Epithelial cell of prostate (primary cell): ENCODE measurements around the gene MRPS7.
"Not testable (repeated sequence)": the region's sequence is repeated elsewhere in the genome, so short reads cannot be mapped to it uniquely, and the experiment has no call there.

Source experiments
- DNase-seq: peaks from one replicate; pipeline ENCODE4 v3.0.0-alpha.2; 2011; ENCODE audit warnings: low read depth, low spot score
- H3K27ac ChIP-seq: fragments of 450-650 bp; 2 replicates; pipeline ENCODE4 v1.5.1; 2017; ENCODE audit warnings: mild to moderate bottlenecking

Gene MRPS7

DNA sequence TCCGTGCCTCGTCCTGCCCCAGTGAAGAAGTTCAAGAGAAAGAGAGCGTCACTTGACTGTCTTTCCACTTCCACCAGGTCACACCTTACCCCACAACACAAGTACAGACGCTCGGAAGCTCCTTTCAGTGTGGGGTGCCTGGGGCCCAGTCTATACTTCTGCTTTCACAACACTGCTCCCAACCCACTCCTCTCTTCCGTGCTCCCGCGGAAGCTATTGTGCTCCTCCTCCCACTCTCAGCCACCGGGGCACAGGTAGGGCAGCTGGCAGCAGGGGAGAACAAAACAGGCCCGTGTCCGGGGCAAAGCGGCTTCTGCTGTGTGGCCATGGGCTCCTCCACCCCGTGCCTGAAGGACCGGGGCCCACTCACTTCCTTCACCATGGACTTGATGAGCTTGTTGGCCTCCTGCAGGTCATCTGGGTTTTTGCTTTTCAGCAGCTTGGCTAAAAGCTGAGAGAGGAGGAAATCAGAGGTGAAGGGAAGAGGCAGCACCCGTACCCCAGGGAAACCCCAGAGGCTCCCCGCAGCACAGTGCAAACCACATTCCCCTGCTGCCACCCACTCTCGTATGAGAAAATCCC, 19.1 kb upstream of the MRPS7 start:
- no peak overlapping the region for H3K27ac ChIP-seq
- DNase-seq: no peak

DNA sequence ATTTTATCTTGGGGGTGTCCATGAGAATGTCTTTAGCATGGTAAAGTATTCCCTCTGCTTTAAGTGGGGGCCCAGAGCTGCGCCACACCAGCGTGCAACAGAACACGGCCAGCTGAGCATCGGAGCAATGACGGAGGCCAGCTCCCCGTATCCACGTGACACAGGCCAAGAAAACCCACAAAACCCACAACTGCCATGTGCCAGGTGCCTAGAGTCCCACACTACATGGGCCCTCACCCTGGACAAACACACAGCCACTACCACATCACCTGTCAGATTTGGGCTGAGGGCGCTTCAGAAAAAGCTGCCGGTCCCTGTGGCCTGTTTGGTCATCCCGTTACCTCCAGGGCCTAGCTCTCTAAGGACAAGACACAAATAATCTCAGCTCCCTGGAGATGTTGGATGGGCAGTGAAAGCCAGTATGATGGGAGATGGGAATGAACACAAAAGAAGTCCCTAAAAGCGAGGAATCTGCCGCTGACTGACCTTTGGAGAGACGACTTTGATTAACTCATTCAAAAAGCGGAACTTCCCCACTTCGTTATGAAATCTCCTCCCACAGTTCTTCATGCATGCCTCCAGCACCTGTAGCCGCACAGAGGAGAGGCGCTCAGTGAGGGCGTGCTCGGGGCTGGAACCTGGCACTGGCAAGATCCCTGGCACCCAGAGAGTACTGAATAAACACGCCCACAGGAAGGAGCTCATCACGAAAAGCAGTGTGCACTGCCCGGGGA, 17.4 kb upstream of the MRPS7 start:
- H3K27ac ChIP-seq: no peak overlapping the region
- DNase-seq: no peak

DNA sequence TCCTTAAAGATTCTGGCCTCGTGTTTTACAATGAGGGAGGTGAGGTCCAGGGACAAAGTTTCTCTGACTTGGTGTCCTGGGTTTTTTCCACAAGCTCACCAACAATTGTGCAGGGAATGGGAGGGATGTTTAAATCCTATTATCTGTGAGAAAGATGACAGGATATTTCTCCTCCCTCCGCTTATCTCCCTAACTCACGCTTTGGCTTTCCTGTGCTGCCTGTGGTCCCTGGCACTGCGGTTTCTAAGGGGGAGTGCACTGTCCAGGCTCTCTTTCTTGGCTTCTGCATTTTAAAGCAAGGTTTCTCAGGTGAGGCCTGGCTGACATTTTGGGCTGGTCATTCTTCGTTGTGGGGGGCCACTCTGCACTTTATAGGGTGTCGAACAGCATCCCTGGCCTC, 16.7 kb upstream of the MRPS7 start:
- no peak overlapping the region for H3K27ac ChIP-seq
- DNase-seq: no peak

DNA sequence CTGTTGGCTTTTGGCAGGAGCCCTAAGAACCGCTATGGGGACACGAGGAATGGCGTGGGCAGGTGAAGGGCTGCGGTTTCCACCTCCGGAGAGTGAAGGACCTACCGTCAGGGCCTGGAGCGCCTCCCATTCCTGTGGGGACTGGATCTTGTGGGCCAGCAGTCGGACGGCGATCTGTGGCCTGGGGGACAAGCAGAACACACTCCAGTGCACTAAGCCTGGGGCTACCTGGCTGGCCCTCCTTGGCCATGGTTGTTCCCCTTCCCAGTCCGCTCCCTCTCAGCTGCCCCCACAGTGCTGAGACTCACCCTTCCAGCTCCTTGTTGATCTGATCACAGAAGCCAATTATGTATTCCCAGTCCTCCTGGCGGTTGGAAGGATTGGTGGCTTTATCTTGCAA, 15.3 kb upstream of the MRPS7 start:
- DNase-seq: no peak
- no peak overlapping the region for H3K27ac ChIP-seq

DNA sequence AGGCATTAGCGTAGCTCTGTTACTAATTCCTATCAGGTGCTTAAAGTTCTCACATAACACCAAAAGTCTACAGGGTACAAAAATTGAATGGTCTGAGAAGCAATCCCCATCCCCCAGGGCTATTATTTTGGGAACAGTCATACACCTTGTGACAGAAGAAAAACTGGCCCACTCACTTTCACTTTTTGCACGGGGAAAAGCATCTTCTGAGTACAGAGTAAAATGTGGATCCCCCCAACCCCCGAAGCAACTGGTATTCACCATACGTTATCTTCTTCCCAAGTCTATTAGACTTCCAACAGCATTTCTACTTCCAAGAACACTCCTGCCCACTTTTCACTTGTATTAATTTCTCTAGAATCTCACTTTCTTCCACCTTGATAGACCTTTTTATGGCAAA, 12.1 kb upstream of the MRPS7 start:
- no peak for DNase-seq
- H3K27ac ChIP-seq: no peak overlapping the region

DNA sequence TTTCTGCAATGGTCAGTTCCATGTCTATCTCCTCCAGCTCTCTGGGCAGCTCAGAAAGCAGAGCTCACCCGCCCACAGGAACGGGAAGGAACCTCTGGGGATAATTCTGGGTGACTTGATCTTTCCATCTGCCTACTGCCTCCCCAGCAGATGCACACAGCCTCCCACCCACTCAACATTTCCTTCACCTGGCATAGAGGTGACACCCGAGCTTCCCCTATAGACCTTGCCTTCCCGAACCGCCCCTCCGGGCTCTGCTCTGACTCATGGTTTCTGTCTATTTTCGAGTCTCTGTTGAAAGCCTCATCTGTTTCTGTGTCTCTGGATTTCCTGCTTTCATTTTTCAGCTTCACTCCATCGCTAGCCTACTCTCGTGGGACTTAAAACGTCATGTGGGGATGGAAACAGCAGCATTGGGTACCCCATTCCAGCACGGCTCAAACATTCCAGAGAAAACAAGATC, 11.6 kb upstream of the MRPS7 start:
- H3K27ac ChIP-seq: no peak overlapping the region
- DNase-seq: no peak

DNA sequence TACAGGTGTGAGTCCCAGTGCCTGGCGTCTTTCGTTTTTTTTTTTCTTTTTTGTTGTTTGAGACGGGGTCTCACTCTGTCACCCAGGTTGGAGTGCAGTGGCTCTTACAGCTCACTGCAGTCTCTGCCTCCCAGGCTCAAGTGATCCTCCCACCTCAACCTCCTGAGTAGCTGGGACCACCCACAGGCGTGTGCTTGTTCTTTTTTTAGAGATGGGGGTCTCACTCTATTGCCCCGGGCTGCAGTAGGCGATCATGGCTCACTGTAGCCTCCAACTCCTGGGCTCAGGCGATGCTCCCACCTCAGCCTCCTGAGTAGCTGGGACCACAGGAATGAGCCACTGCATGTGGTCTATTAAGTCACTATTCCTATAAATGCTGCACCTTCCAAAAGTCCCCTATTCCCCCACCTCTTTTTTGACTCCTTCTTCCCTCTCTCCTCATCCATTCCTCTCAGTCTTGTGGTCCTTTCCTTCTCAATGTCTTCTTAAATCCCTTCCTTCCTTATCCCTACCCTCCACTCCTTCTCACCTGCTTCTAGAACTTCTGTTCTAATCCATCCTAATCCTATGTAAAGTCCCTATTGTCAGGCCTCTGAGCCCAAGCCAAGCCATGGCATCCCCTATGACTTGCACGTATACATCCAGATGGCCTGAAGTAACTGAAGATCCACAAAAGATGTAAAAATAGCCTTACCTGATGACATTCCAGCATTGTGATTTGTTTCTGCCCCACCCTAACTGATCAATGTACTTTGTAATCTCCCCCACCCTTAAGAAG, 9.5 kb upstream of the MRPS7 start:
- no peak for DNase-seq
- no peak overlapping the region for H3K27ac ChIP-seq

DNA sequence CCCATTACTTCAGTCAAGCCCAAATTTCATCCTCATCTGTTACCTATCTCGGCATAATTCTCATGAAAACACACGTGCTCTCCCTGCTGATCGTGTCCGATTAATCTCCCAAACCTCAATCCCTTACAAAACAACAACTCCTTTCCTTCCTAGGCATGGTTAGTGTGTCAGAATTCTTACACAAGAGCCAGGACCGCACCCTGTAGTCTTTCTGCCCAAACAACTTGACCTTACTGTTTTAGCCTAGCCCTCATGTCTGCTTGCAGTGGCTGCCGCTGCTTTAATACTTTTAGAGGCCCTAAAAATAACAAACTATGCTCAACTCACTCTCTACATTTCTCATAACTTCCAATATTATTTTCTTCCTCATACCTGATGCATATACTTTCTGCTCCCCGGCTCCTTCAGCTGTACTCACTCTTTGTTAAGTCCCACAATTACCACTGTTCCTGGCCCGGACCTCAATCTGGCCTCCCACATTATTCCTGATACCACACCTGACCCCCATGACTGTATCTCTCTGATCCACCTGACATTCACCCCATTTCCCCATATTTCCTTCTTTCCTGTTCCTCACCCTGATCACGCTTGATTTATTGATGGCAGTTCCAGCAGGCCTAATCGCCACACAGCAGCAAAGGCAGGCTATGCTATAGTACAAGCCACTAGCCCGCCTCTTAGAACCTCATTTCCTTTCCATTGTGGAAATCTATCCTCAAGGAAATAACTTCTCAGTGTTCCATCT, 5.6 kb upstream of the MRPS7 start:
- not testable (repeated sequence) for H3K27ac ChIP-seq, DNase-seq

DNA sequence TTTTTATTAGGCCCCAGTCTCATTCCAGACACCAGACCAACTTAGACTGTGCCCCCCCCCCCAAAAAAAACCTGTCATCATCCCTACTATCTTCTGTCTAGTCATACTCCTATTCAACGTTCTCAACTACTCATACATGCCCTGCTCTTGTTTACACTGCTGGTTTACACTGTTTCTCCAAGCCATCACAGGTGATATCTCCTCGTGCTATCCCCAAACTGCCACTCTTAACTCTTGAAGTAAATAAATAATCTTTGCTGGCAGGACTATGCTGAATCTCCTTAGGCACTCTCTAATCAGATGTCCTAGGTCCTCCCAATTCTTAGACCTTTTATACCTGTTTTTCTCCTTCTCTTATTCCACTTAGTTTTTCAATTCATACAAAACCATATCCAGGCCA, 4.5 kb upstream of the MRPS7 start:
- not testable (repeated sequence) for H3K27ac ChIP-seq, DNase-seq

DNA sequence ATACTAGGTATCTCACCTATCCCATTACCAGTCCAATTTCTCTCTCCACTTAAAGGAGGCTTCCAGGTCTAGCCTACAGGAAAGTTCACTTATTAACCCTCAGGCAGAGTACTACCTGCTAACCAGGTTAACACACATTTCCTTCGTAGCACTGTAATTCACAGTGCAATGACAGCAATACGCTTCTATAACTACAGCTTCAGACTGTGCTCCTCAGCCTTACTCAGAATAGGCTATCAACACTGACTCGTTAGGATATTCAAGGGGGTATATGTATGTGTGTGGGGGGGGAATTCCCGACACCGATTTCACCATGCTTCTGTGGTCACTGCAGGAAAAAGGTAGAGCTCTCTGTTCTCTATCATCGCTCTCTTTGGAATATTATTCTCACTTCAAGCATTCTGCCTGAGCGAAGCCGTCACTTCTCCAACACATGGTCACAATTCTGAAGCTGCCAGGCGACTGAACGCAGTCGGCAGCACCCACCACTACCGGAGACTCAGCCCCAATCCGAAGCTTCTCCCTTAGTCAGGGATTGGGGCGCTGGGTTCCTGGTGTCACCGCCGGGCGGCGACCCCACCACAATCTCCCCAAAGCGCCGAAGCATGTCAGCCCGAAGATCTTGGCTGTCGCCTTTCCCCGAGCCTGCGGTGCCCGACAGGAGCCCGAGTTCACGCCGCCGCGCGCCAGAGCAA, 891 bp upstream of the MRPS7 start:
- no peak for DNase-seq
- H3K27ac ChIP-seq: peak overlapping the region; percentile 89

DNA sequence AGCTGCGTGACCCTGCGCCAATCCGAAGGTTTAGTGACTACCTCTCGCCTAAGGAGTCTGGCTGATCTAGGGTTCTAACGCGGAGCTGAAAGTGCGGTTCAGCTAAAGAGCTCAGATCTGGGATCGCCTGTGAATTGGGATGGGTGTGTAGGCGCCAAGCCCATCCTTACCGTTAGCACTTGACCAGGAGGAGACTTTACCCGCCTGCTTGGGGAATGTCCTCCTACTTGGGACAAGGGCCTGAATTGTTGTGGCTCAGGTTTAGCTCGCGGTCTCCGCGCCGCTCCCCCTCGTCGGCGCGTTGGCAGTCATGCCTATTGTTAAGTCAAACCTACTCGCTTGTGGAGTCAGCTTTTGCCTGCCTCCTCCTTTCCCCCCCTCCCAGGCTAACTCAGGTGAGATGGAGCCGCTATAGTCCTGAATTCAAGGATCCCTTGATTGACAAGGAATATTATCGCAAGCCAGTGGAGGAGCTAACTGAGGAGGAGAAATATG, 480 bp downstream of the MRPS7 start:
- H3K27ac ChIP-seq: peak overlapping the region; percentile 89
- DNase-seq: no peak

DNA sequence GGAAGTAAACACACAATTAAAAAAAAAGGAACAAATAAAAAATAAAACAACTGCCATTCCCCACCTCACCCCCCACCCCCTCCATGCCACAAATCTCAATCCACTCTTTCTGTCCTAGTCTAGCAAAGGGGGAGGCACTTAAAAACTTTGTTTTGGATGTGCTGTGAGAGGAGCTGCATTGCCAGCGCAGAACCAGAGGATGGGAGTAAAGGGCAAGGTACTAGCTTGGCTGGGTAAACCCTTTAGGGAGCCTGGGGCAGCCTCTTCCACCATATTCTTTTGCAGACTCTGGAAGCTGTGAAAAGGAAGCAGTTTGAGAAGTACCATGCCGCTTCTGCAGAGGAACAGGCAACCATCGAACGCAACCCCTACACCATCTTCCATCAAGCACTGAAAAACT, 1.4 kb downstream of the MRPS7 start:
- no peak overlapping the region for H3K27ac ChIP-seq
- DNase-seq: no peak

DNA sequence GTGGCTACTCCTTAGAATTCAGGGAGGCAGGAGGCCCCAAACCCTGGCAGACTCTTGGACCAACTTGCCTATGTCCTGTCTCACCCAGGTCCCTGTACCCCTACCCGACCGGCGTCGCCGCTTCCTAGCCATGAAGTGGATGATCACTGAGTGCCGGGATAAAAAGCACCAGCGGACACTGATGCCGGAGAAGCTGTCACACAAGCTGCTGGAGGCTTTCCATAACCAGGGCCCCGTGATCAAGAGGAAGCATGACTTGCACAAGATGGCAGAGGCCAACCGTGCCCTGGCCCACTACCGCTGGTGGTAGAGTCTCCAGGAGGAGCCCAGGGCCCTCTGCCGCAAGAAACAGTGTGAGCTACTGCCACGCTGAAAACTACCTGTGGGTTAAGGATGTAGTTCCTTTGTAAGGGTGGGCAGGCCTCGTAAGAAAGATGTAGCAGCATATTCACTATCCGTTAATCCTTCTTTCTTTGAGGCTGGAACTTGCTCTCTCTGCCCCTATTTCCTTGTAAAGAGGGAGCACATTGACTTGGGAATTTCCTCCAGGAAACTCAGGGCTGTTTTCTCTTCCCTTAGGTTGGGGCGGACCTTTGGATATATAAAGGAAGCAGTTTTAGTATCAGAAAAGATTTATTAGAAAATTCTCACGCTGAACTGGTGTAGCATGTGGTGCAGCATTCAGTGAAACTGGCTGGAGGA, 4.1 kb downstream of the MRPS7 start:
- no peak for DNase-seq
- no peak overlapping the region for H3K27ac ChIP-seq

DNA sequence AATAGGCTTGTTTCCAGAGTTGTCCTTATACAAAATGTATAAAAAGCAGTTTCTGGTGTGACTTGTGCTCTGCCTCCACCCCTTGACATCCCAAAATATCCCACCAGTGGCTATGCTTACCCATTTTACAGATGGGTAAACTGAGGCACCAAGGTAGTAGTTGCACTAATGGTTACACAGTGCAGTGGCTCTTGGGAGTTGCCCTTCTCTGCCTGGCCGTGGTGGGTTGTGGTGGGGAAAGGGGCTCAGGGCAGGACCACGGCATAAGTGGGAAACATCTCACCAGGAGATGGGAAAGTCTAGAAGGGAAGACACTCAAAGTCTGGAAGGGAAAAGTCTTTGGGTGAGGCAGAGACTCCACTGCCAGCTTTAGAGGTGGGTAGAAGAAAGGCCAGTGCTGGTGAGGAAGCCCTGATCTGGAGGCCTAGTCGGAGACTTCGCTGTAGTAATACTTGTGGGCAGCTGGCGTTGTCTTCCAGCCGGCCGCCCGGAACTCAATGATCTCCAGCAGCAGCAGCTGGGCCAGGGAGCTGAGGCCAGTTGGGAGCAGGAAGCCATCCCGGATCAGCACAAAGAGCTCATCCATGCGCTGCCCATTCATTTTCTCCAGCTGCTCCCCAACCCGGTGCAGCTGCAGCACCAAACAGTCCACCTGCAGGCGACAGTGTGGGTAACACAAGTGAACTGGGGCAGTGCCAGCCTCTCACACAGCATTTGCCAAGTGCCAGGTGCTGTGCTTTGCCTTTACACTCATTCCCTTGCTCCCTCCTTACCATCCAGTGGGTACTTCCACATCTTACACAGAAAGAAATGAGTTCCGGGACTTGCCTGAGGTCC, 4.9 kb downstream of the MRPS7 start:
- DNase-seq: no peak
- H3K27ac ChIP-seq: no peak overlapping the region

DNA sequence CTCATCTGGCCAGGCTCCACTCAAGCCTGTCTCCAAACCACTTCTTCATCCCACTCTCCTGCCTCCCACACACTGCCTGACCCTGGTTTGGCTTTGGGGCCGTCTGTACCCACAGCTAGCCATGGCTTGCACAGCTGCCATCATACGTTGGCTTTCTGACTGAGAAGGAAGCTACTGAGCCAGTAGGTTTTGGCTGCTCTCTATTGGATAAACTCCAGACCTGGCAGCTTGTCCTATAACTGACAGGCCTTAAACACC, 5.4 kb downstream of the MRPS7 start:
- H3K27ac ChIP-seq: no peak overlapping the region

DNA sequence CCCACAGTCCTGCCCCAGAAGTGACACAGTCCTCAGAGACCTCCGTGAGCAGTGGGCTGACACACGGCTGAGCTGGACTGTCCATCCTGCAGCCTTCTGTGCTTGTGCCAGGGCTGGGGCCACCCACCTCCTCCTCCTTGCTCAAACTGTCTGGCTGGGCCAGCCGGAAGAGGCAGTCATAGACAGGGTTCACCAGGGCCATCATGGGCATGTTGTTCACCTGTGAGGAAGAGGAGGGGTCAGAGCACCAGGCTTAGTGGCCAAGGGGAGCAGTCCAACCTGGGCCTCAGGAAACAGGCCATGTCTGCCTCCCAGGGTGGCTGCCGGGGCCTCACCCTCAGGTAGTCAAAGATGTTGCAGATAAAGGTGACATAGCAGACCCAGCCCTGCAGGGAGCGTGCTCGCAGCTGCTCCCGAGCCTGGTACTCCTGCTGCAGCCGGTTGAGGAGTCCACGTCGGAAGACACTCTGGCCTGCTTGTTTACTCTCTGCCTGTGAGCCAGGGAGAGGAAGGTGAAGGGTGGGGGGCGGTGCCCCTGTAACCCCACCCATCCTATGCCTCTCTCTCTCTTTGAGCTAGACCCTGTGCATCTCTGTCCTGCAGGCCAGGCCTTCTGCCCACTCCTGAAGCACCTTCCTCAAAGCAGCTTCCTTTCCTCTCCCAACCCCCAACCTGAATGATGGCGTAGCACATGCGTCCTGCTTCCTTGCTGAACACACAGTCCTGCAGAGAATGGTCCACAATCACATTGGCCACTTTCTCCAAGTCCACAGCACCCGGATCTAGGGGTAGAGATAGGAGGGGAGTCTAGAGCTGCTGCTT, 5.9 kb downstream of the MRPS7 start:
- no peak for DNase-seq
- H3K27ac ChIP-seq: no peak overlapping the region

More for the DNA sequence above, 5.4 kb downstream of the MRPS7 start:
- no peak for DNase-seq

DNA sequence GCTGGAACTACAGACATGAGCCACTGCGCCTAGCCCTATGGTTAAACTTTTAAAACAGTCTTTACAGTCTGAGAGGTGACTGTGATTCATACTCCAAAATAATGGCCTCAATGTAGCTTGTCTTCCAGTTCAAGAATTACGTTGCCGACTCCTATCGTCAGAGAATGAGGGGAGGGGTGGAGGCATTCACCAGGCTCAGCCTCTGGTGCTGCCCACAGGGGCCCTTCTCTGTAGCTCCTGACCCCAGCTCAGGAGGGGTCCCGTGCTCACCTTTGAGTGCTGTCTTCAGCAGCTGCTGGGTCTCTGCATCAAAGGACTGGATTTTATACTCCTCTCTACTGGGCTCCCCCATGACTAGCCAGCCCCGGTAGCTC, 8.2 kb downstream of the MRPS7 start:
- DNase-seq: no peak
- H3K27ac ChIP-seq: peak overlapping the region; percentile 79
